Testis (tissue), 2 donors: Measurements from ENCODE around the gene SH3BGRL2.

Experiments
- POLR2A ChIP-seq: fragments of 450-650 bp; IDR thresholded peaks from one replicate; pipeline ENCODE4 v1.6.1; 2017; ENCODE audit warnings: antibody characterized with exemption, mild to moderate bottlenecking, moderate library complexity
- TF ChIP-seq, protein P1 (sequence below), 3 experiments: fragments of 450-650 bp in 2 of 3; fragments of 200-600 bp in 1 of 3; sonication (generic) in 1 of 3; IDR thresholded peaks; one replicate each; pipeline ENCODE4 v1.5.1; 2016 to 2019; ENCODE audit warnings: antibody characterized with exemption in 3 of 3, mild to moderate bottlenecking in 2 of 3, moderate library complexity in 1 of 3

DNA sequence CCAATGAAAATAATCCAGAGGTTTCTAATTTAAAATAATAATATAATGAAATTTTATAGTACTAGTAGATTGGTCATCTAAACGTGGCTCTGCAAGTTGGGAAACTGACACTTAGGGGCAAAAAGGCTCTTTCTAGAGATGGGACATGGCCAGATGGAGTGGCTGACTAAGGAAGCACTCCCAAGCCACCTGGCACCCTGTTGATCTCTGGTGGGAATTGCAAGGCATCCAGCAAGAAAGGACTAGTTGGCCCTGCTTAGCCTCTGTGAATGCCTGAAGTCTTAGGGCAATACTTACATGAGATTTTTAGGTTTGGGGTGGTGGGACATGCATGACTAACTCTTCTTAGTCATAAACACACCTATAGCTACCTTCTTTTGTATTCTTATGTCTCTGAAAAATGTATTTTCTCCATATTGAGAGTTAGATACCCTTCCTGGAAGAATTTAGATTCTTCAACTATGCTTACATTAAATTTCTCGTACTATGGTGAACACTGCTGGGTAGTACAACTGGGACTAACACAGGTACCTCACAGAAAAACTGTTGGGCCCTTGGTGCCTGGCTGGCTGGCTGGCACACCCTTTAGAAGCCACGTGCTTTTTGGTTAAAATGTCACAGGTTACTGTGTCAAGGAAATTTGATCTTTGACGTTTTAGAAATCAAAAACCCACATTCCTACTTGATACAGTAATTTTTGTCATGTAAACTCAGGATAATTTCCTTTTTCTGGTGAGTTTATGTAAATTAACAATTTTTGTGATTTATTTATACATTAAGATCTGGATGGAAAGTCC is 25.0 kb upstream of the SH3BGRL2 start:
- TF ChIP-seq, protein P1, sequence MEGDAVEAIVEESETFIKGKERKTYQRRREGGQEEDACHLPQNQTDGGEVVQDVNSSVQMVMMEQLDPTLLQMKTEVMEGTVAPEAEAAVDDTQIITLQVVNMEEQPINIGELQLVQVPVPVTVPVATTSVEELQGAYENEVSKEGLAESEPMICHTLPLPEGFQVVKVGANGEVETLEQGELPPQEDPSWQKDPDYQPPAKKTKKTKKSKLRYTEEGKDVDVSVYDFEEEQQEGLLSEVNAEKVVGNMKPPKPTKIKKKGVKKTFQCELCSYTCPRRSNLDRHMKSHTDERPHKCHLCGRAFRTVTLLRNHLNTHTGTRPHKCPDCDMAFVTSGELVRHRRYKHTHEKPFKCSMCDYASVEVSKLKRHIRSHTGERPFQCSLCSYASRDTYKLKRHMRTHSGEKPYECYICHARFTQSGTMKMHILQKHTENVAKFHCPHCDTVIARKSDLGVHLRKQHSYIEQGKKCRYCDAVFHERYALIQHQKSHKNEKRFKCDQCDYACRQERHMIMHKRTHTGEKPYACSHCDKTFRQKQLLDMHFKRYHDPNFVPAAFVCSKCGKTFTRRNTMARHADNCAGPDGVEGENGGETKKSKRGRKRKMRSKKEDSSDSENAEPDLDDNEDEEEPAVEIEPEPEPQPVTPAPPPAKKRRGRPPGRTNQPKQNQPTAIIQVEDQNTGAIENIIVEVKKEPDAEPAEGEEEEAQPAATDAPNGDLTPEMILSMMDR (IDR thresholded peaks at IDR 0.05): no peak
- no peak for TF ChIP-seq POLR2A
